NCI-H526 treated with DMSO at 0.1 percent for 48 hours (cell line): Measurements from ENCODE around the gene FCRL4.
"Not testable (repeated sequence)": the region's sequence is repeated elsewhere in the genome, so short reads cannot be mapped to it uniquely, and the experiment has no call there.

Experiments used
- DNase-seq: peaks from one replicate; lab custom pipeline; 2025; lab: John Stamatoyannopoulos, UW

The FCRL4 gene

DNA sequence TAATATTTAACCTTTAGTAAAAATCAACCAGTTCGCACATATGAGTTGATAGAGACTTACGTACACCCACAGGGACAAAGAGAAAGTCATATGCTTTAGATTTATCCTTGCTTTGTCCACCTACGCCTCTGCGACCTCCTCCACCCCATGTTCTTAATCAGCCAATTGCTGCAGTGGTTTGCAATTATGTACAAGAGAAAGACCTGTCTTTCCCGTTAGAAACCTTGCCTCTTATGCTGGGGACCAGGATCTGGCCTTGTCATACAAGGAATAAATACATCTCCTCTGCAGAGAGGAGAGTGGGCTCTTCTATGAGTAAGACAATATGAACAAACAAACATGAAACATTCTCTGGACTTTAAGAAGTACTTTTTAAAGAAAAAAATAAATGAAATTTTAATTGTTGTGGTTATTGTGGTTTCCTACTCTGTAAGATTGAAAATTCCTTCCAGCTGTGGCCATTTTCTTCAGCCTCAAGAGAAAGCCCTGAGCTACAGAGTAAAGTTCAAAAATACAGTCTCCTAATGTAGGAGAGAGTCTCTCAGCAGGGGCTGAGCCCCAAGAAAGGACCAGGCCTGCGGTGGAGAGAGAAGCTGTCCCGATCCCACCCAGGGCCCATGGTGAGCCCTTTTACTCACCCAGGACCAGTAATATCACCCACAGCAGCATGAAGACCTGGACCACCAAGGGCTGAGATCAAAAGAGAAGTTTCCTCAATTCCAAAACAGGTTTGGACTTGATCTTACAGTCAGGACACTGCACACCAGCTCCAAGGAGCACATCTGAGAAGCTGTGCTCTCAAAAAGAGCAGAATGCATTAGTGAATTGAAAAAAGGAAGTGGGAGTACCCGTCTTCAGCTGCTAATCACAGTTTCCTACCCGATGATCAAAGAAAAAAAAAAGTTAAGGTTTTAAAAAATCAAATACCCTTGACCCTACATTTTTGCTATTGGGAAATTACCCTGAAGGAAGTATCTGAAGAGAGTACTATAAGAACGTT is 45.9 kb downstream of the FCRL4 start, which contains the start of gene FCRL5:
Gene FCRL5, minus strand, starts transcription at position 822 of the 1,000 bp plus-strand sequence. Its CDS starts 153 bp downstream, at position 669.
- DNase-seq: no peak

DNA sequence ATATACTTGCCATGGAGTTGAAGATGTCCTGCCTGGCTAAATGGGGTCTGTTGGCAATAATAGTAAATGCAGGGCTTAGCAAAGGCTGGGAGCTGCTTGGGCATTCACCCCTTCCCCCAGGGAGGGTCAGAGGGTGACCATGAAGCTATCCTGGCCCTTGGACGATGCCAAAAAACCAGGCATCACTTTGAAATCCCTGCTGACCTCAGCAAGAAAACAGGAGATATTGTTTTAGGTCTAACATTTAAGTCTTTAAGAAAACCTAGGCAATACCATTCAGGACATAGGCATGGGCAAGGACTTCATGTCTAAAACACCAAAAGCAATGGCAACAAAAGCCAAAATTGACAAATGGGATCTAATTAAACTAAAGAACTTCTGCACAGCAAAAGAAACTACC is 49.8 kb downstream of the FCRL4 start:
- DNase-seq: not testable (repeated sequence)

DNA sequence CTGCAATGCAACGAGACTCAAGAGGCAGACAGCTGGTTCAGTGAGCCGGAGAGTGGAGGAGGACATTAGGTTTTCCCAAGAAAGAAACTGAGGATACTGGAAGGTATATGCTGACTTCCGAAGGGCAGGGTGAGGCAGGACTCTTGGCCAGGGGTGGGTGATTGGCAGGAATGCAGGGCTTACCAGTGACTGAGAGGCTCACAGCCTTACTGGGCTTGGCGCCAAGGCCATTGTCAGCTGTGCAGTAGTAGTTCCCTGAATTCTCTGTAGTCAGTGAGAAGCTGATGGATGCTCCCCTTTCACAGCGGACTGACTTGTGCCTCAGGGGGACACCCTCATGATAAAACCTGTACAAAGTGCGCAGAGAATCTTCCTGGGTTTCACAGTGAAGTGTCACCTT is 55.2 kb downstream of the FCRL4 start:
- no peak for DNase-seq

DNA sequence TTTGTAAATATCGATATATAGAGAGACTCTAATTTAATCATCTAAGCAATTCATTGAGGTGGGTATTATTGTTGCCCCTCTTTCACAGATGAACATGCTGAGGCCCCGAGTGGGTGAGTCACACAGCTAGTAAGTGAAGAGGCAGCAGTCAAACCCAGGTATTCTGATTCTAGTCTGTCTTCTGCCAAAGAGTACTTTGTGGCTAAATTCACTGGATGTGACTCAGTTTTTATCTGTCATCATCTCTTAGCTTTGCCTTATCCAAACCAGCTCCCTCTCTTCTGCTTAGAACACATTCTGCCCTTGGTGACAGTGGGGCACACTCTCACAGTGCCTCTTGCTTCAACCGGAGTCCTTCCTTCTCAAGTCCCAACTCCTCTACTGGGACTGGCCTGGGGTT is 57.0 kb downstream of the FCRL4 start:
- no peak for DNase-seq

DNA sequence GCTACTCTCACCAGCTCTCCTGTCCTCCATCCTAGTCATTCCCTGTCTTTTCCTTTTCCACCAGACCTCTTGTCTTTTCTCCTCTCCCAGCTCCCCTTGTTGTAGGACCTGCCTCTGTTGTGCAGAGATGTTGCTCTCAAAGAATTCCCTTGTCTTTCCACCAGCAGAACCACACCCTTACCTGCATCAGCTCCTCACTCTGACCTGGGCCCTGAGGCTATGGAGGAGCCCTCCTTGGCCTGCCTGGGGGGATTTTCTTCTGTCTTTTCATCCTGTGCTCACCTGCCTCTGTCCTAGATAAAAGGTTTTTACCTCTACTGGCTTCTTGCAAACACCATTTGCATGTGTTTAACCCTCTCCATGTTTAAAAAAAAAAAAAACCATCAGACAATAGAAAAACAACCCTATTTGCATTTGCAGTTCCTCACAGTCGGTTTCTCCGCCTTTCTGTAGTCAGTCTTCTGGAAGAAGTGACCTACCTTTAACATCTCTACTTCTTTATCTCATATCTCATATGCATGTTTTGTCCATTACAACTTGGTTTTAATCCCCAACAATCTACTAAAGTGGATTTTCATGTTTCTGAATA is 57.6 kb downstream of the FCRL4 start:
- peak; percentile 60 for DNase-seq

DNA sequence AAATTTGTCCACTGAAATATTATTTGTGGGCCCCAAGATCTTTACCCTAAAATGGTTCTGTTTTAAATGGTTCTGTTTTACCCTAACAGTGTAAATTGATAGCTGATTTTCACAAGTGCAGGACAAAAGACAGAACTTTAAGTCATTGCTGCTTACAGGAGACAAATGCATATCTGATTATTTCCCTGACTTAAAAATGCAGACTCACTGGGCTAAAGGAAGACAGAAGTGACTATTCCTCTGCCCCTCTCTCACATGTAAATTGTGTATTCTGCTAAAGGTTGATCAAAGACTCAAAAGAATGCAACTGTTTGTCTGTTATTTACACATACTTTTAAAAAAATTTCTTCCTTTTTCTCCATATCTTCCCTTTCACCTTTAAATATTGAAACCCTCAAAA is 58.3 kb downstream of the FCRL4 start:
- no peak for DNase-seq

DNA sequence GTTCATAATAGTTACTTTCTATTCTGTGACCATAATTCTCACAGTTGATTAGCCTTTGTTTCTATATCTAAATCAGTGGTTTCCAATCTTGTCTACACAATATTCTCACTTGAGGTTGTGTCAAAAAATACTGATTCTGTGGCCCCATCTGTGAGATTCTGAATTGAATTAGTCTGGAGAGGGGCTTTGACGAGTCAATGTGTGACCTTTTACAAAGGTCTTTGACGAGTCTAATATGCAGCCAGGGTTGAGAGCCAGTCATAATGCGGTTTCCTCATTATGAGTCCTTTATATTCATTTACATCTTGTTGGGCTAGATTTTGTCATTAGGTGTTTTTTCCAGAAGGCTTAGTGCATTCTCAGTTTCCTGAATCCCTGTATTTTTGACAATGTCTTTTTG is 65.3 kb downstream of the FCRL4 start:
- no peak for DNase-seq

DNA sequence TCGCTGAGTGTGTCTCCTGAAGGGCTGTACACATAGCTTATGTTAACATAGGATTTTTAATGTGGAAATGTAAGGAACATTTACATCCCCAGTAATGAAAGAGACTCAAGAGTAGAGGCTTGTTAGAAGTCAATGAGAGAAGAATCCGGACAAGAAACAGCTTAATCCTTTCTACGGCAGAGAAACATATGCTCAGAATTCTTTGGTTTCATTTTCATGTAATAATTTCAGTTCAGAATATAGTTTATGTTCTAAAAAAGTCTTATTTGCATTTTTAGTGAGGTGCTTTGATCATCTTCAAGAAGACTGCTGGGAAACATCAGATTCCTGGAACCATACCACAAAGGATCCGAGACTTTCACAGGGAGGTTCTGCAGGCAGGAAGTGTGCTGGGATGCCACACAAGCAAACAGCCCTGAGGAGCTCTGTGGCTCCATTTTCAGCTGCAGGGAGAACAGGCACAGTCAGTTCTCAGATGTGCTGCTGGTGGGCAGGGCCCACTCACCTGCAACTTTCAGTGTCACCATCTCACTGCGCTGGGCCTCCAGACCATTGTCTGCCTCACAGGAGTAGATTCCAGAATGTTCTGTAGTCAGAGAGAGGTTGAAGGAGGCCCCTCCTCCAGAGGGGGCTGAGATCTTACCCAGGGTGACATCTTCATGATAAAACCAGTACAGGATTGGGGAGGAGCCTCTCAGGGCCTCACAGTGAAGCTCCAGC is 74.0 kb downstream of the FCRL4 start:
- DNase-seq: no peak
